ENCODE data around the gene ASCC1.
"Not testable (repeated sequence)": the region's sequence is repeated elsewhere in the genome, so short reads cannot be mapped to it uniquely, and the experiment has no call there.

Gene ASCC1

GRCh38 chr10:72215611-72216549 lies at the start of gene ASCC1, which contains the start of gene ANAPC16:
Gene ASCC1, minus strand, starts transcription at chr10:72216276. Its CDS starts 2,978 bp downstream, at chr10:72213298.
Gene ANAPC16, plus strand, starts transcription at chr10:72216012. Its CDS starts 7,903 bp downstream, at chr10:72223915.
- peak; percentile 92 to 93 for DNase-seq (ENCODE audit: low read depth in 2 of 2)

- DNase-seq (ENCODE audit: low read depth in 2 of 2) = no peak
Observed at GRCh38 chr10:72265508-72265907, 49.4 kb upstream of the ASCC1 start.

DNA sequence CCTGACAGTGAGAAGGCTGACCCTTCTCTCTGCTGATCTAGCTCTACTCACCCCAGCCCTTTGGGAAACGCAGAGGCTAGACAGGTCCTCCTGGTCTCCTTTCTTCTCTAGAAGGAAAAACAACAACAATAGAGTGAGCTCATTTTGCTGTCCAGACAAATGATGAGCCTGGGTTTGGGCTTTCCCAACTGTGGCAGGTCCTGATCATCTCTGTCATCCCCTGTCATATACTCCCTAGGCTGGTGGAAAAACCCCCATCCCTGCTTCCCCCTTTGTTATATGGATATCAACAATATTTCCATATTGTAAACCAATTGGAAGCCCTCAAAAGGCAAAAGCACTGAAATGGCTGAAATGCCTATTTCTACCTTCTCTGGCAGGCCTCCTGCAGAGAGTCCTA lies 48.5 kb upstream of the ASCC1 start:
- no peak for DNase-seq (ENCODE audit: low read depth in 2 of 2)

DNA sequence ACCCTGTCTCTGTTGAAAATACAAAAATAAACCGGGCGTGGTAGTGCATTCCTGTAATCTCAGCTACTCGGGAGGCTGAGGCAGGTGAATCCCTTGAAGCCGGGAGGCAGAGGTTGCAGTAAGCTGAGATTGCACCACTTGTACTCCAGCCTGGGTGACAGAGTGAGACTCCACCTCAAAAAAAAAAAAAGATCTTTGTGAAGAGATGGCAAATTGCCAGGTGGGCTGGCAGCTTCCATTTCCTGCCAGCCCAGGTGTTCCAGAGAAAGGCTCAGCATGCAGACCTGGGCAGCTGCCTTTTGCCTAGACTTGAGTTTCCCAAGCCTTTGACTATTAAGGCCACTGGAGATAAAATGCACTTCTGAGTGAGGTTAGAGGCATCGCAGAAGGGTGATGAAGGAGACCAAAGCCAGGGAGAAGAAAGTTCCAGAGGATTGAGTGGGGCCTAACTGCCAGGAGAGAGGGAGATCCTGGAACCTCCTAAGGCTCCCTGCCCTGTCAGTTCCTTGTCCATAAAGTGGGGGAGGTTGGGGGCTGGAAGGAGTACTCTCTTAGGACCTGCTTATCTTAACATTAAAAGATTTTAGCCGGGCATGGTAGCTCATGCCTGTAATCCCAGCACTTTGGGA lies 47.7 kb upstream of the ASCC1 start:
- DNase-seq (ENCODE audit: low read depth in 2 of 2) = no peak

DNA sequence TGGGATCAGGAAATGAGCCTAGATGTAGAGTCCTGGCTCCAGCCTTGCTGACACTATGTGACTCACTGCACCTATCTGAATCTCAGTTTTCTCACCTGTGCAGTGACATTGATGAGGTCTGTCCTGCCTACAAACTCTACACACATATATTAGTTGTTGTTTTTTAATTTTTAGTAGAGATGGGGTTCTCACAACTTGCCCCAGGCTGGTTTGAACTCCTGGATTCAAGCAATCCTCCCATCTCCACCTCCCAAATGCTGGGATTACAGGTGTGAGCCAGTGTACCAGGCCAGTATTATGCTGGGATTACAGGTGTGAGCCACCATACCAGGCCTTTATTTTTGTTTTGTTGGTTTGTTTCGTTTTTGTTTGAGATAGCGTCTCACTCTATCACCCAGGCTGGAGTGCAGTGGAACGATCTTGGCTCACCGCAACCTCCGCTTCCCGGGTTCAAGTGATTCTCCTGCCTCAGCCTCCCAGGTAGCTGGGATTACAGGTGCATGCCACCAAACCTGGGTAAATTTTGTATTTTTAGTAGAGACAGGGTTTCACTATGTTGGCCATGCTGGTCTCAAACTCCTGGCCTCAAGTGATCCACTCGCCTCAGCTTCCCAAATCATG lies 45.8 kb upstream of the ASCC1 start:
- DNase-seq (ENCODE audit: low read depth in 2 of 2) = no peak

GRCh38 chr10:72260976-72261783 lies 45.1 kb upstream of the ASCC1 start:
- peak in 1 of 2 donors; percentile 62 for DNase-seq (ENCODE audit: low read depth in 2 of 2)

DNA sequence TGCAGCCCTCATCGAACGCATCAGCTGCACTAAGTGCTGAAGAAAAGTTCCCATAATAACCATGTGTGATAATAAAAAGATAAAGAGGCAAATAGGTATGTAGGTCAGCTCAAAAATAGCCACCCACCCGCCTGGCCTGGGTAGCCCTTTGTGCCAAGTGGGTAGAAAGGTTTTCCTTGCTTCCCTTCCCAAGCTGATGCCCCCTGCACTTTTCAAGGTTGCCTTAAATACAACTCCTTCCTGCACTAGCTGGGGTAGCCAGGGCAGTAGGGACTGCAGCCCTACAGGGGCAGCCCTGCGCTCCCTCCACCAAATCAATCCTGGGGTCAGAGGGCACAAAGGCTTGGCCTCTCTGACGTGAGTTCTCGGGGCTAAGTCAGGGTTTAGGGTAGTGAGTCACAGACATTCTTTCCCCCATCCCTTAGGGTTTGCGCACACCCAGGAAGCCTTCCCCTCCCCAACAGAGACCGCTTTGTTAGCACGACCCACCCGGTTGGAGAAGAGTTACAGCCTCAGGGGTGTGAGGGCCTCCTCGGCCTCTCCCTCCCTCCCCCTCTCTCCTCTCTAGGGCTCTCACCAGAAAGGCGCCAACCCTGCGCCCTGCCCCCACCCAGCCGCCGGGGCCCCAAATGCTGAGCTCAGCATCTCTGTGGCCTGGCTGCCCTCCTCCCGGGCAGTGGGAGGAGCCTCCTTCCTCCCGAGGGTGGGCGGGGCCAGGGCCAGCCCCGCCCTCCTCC lies 44.3 kb upstream of the ASCC1 start:
- DNase-seq (ENCODE audit: low read depth in 2 of 2) = peak; percentile 84 to 91

DNA sequence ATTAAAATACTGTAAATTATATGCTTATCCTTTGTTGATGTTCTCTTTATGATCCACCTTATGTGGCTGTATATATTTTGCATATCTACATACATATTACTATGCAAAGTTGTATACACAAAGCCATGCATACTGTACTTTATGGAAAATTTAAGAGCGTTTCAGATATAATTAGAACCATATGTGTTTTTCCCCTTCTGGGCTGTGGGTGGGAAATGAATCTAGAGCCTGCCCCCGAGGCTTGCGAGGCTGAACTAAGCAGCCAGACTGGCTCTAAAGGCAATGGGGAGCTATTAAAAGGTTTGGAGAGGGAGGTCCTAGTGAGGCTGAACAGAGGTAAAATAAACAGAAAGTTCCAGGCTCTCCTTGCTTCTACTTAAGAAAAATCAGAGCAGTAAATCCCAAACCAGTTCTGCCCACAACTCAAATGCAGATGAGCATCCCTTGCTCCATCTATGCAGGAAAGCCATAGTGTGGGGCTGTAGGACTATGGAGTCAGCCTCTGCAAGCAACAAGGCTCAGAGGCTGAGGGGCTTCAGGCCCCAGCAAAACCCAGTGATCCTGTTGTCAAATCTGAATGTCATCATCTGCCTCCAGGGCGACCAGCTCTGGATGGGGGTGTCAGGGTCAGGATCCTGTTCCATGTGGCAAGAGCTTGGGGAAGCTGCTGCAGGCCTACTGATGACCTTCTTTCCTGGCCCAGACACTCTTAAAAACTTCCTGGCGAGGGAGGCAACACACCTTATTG lies 43.6 kb upstream of the ASCC1 start:
- DNase-seq (ENCODE audit: low read depth in 2 of 2) = no peak

- no peak for DNase-seq (ENCODE audit: low read depth in 2 of 2)
Observed at GRCh38 chr10:72258617-72259016, 42.5 kb upstream of the ASCC1 start.

DNA sequence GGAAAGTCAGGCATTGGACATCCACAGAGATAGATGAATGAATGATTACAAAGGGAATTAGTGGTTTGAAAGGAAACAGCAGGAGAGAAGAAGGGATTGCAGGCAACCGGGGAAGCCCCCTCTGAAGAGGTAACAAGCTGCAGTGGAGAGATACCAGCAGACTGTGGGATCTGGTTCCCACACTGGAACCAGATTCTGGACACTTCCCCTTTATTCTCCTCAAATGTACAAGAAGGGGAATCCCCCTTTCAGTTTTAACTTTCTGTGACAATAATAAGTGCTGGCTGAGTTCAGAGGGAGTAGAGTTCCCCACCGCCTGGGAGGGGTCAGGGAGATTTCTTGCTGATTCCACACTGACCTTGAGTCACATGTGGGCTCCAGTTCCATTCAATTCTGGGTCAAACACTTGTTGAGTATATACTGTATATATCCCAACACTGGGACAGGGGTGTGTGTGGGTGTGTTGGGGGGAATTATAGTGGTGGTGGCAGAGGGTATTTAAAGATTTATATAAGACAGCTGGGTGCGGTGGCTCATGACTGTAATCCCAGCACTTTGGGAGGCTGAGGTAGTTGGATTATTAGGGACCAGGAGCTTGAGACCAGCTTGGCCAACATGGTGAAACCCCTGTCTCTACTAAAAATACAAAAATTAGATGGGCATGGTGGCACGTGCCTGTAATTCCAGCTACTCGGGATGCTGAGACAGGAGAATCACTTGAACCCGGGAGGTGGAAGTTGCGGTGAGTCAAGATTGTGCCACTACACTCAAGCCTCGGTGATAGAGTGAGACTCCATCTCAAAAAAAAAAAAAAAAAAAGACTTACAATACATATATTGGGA lies 41.2 kb upstream of the ASCC1 start:
- no peak for DNase-seq (ENCODE audit: low read depth in 2 of 2)

- no peak for DNase-seq (ENCODE audit: low read depth in 2 of 2)
Observed at GRCh38 chr10:72255977-72256729, 40.1 kb upstream of the ASCC1 start.

- DNase-seq (ENCODE audit: low read depth in 2 of 2) = no peak
Observed at GRCh38 chr10:72254813-72255568, 38.9 kb upstream of the ASCC1 start.

- no peak for DNase-seq (ENCODE audit: low read depth in 2 of 2)
Observed at GRCh38 chr10:72253578-72253977, 37.5 kb upstream of the ASCC1 start.

DNA sequence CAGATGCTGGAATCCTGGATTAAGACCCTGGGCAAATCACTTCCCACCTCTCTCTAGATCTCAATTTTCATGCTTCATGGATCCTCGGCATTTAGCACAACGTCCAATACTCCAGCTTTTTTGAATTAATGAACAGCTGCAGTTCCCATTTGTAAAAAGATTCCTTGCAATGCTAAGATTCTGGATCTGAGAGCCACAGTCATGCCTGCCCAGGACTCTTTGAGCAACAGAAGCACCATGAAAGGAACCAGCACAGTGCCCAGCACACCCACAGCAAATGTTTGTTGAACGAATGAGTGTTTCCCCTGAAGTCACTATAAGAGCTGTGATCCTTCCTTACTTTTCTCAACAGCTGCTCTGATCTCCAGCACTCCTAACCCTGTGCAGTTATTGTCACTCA lies 36.9 kb upstream of the ASCC1 start:
- no peak for DNase-seq (ENCODE audit: low read depth in 2 of 2)

GRCh38 chr10:72251635-72252034 lies 35.6 kb upstream of the ASCC1 start:
- no peak for DNase-seq (ENCODE audit: low read depth in 2 of 2)

DNA sequence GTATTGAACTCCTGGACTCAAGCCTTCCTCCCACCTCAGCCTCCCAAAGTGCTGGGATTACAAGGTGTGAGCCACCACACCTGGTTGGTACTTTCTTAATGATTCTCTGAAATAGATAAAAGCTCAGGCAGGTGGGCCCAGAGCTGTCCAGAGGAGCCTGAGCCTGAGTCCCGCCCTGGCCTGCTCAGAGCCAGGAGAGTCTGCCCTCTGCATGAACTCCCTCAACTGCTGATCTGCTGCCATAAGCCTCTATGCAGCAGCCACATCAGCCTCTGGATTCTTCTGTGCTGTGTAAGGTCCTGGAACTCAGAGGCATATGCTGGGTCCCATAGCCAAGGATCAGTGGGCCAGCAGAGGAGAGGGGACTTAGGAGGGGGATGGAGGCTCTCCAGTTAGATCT lies 34.6 kb upstream of the ASCC1 start:
- no peak for DNase-seq (ENCODE audit: low read depth in 2 of 2)

DNA sequence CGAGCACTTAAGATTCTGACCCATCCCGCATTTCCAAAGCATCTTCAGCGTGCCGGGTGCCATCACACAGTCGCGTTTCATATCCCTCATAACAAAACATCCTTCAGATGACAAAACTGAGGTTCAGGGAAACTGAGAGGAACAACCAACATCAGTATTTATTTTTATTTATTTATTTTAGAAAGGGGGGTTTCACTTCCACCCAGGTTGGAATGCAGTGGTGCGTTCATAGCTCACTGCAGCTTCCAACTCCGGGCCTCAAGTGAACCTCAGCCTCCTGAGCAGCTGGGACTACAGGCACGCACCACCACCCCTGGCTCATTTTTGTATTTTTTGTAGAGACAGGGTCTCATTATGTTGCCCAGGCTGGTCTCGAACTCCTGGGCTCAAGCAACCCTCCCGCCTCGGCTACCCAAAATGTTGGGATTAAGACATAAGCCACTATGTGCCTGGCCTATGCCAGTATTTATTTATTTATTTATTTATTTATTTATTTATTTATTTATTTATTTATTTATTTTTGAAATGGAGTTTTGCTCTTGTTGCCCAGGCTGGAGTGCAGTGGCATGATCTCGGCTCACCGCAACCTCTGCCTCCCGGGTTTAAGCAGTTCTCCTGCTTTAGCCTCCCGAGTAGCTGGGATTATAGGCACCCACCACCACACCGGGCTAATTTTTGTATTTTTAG lies 33.2 kb upstream of the ASCC1 start:
- DNase-seq (ENCODE audit: low read depth in 2 of 2) = not testable (repeated sequence)

All from stimulated activated CD4-positive, alpha-beta T cell treated with anti-CD3 and anti-CD28 coated beads, Interleukin-4, amount 100 ng/mL, for 48 hours (primary cell).